HCT116 (cell line): ENCODE data around the gene GFI1. TPM values are rescaled to one million over a fixed set of nuclear protein-coding genes. Genes with fewer than 3 reads are reported as not detected.

Experiments
- ATAC-seq: fragments of 200-7000 bp; cut with Tn5 transposase; 2 replicates; pipeline ENCODE4 v1.9.1; 2020; ENCODE audit warnings: mild to moderate bottlenecking, moderate library complexity
- BruUV-seq: library from RNA; stranded (reverse); fragments of 400-500 nt; replicated peaks from 2 replicates; lab custom pipeline; 2021; lab: Mats Ljungman, UMichigan
- CTCF ChIA-PET: fragments of 300-600 bp; sonication (Branson Sonifier 250); formaldehyde crosslinking; loops from one replicate; lab custom pipeline; 2021; ENCODE audit warnings: antibody characterized with exemption; lab: Charles Lee
- POLR2A ChIA-PET: fragments of 300-600, 350-600 bp; sonication (Branson Sonifier 250); formaldehyde crosslinking; loops from one replicate; lab custom pipeline; 2021; ENCODE audit warnings: antibody characterized with exemption; lab: Charles Lee
- RAD21 ChIA-PET, 2 experiments: fragments of 300-600 bp; sonication (Branson Sonifier 250); formaldehyde crosslinking; loops; one replicate each; lab custom pipeline; 2023; ENCODE audit warnings: low total read pairs in 2 of 2; ENCODE audit not compliant: uncharacterized antibody in 2 of 2, unreplicated experiment in 2 of 2, low non-redundant PET in 1 of 2; lab: Charles Lee
- DNase-seq: peaks from one replicate; pipeline ENCODE4 v3.0.0-alpha.2; 2010; ENCODE audit warnings: low read depth, low spot score
- H2AFZ ChIP-seq: fragments of 200-600 bp; shearing (Covaris generic), sonication (generic); 2 replicates; pipeline ENCODE4 v1.6.1; 2017; ENCODE audit warnings: low read depth, mixed run types, mixed read lengths, antibody characterized with exemption, low read length; ENCODE audit not compliant: poor library complexity, severe bottlenecking
- H3K27ac ChIP-seq: 2 replicates; pipeline ENCODE4 v1.5.1; 2012; ENCODE audit warnings: low read depth, low read length
- H3K27me3 ChIP-seq: fragments of 200-600 bp; sonication (generic); 2 replicates; pipeline ENCODE4 v1.6.1; 2016; ENCODE audit warnings: mixed run types, low read length, mixed read lengths; ENCODE audit not compliant: insufficient read depth
- H3K36me3 ChIP-seq, 2 experiments: fragments of 200-500 bp in 1 of 2; fragments of 200-600 bp in 1 of 2; sonication (Bioruptor generic) in 1 of 2; sonication (generic) in 1 of 2; 2 replicates each; pipeline versions ENCODE4 v1.5.1 to v1.6.1; 2014 to 2016; ENCODE audit warnings: low read length in 2 of 2, inconsistent platforms in 1 of 2, mixed read lengths in 1 of 2, mixed run types in 1 of 2; ENCODE audit not compliant: insufficient read depth in 2 of 2, control insufficient read depth in 1 of 2
- H3K4me1 ChIP-seq, 2 experiments: fragments of 200-600 bp in 1 of 2; sonication (generic) in 1 of 2; 2 replicates each; pipeline versions ENCODE4 v1.5.1 to v1.6.1; 2012 to 2017; ENCODE audit warnings: low read length in 2 of 2, inconsistent platforms in 1 of 2, mild to moderate bottlenecking in 1 of 2, mixed read lengths in 1 of 2, mixed run types in 1 of 2, moderate library complexity in 1 of 2; ENCODE audit not compliant: insufficient read depth in 2 of 2, control insufficient read depth in 1 of 2
- H3K4me2 ChIP-seq: fragments of 200-600 bp; sonication (generic); 2 replicates; pipeline ENCODE4 v1.6.1; 2017; ENCODE audit warnings: mixed run types, low read length, mixed read lengths
- H3K4me3 ChIP-seq, 2 experiments: fragments of 200-600 bp in 1 of 2; sonication (generic) in 1 of 2; replicated peaks in 1 of 2; 2 replicates each; pipeline ENCODE4 v1.5.1; 2011 to 2016; ENCODE audit warnings: low read length in 2 of 2, control low read depth in 1 of 2, low read depth in 1 of 2, mild to moderate bottlenecking in 1 of 2, mixed read lengths in 1 of 2, mixed run types in 1 of 2
- H3K79me2 ChIP-seq: fragments of 200-600 bp; sonication (generic); 2 replicates; pipeline ENCODE4 v1.6.1; 2017; ENCODE audit warnings: mild to moderate bottlenecking, mixed run types, low read length, moderate library complexity, mixed read lengths; ENCODE audit not compliant: insufficient read depth
- H3K9ac ChIP-seq: fragments of 200-600 bp; sonication (generic); 2 replicates; pipeline ENCODE4 v1.6.1; 2016; ENCODE audit warnings: low read length, mixed read lengths
- H3K9me2 ChIP-seq: fragments of 200-600 bp; sonication (generic), shearing (Covaris generic); 2 replicates; pipeline ENCODE4 v1.6.1; 2017; ENCODE audit warnings: mixed run types, mild to moderate bottlenecking, moderate library complexity; ENCODE audit not compliant: insufficient read depth
- H3K9me3 ChIP-seq, 2 experiments: fragments of 200-500 bp in 1 of 2; fragments of 200-600 bp in 1 of 2; sonication (Bioruptor generic) in 1 of 2; sonication (generic) in 1 of 2; 2 replicates each; pipeline ENCODE4 v1.6.1; 2014 to 2017; ENCODE audit warnings: low read length in 2 of 2, mixed read lengths in 2 of 2, inconsistent platforms in 1 of 2, low read depth in 1 of 2, mild to moderate bottlenecking in 1 of 2, mixed run types in 1 of 2, moderate library complexity in 1 of 2; ENCODE audit not compliant: control insufficient read depth in 1 of 2, insufficient read depth in 1 of 2
- H4K20me1 ChIP-seq: fragments of 200-600 bp; sonication (generic), shearing (Covaris generic); 2 replicates; pipeline ENCODE4 v1.6.1; 2017; ENCODE audit warnings: mixed run types, mild to moderate bottlenecking, moderate library complexity; ENCODE audit not compliant: insufficient read depth
- ATF3 ChIP-seq: IDR thresholded peaks from 2 replicates; pipeline ENCODE4 v1.6.1; 2012
- EGR1 ChIP-seq: IDR thresholded peaks from 2 replicates; pipeline ENCODE4 v1.6.1; 2012; ENCODE audit warnings: low read depth
- EZH2 ChIP-seq: fragments of 200-600 bp; sonication (generic); IDR thresholded peaks from 2 replicates; pipeline ENCODE4 v1.6.1; 2017; ENCODE audit warnings: antibody characterized with exemption, mixed run types
- JUND ChIP-seq: IDR thresholded peaks from 2 replicates; pipeline ENCODE4 v1.6.1; 2012
- MAX ChIP-seq: IDR thresholded peaks from 2 replicates; pipeline ENCODE4 v1.6.1; 2012
- POLR2AphosphoS5 ChIP-seq: IDR thresholded peaks from 2 replicates; pipeline ENCODE4 v1.6.1; 2011; ENCODE audit warnings: mild to moderate bottlenecking, low read depth, low read length, moderate library complexity
- REST ChIP-seq: IDR thresholded peaks from 2 replicates; pipeline ENCODE4 v1.6.1; 2012; ENCODE audit warnings: low read depth
- SP1 ChIP-seq: IDR thresholded peaks from 2 replicates; pipeline ENCODE4 v1.6.1; 2012; ENCODE audit warnings: low read depth
- SRF ChIP-seq: IDR thresholded peaks from 2 replicates; pipeline ENCODE4 v1.6.1; 2012; ENCODE audit warnings: low read depth
- TCF7L2 ChIP-seq: IDR thresholded peaks from 2 replicates; pipeline ENCODE4 v1.7.0; 2011; ENCODE audit warnings: borderline replicate concordance, inconsistent platforms; ENCODE audit not compliant: insufficient read depth, insufficient read length; ENCODE audit errors: extremely low read depth
- YY1 ChIP-seq: IDR thresholded peaks from 2 replicates; pipeline ENCODE4 v1.6.1; 2011; ENCODE audit warnings: low read length, low read depth, moderate library complexity, mild to moderate bottlenecking; ENCODE audit not compliant: insufficient replicate concordance; ENCODE audit errors: extremely low read depth
- ZBTB33 ChIP-seq: IDR thresholded peaks from 2 replicates; pipeline ENCODE4 v1.6.1; 2011; ENCODE audit warnings: mild to moderate bottlenecking, low read length, moderate library complexity; ENCODE audit not compliant: insufficient replicate concordance; ENCODE audit errors: extremely low read depth
- intact Hi-C: fragments of 100-400 bp; cut with micrococcal nuclease; formaldehyde crosslinking; loops from 2 replicates; pipeline ENCODE4 v1.10.0; 2022
- total RNA-seq: library from RNA; stranded (reverse); gene quantifications from one replicate; pipeline ENCODE4 v1.2.1, GENCODE V29; 2021; ENCODE audit not compliant: unreplicated experiment

The GFI1 gene
- total RNA-seq, 1 experiment from 2014 or later, result 8.1 TPM

GRCh38 chr1:92500552-92500951 lies 13.8 kb upstream of the GFI1 start:
- CTCF ChIA-PET, result interaction anchor here (0.7 kb wide), 1 partner anchor 15 kb away, joined by 3 read pairs; no protein-coding TSS in a partner anchor
- DNase-seq, result no peak
- TF ChIP-seq POLR2AphosphoS5 (no peak), SP1 (no peak), ATF3 (no peak), EGR1 (no peak), ZBTB33 (no peak), REST (no peak), JUND (no peak), EZH2 (no peak), SRF (no peak), YY1 (no peak), MAX (no peak), TCF7L2 (no peak)
- POLR2A ChIA-PET, result no interaction called here
- H3K4me1 ChIP-seq, result no peaks in the 10 kb centered on the region
- H3K36me3 ChIP-seq, result no peaks in the 10 kb centered on the region
- H3K27ac ChIP-seq, result no peak overlapping the region
- no peaks in the 10 kb centered on the region for H4K20me1 ChIP-seq
- H3K4me3 ChIP-seq, result no peak overlapping the region
- intact Hi-C loops, result no loop called here
- H3K27me3 ChIP-seq, result no peaks in the 10 kb centered on the region
- no peak overlapping the region for H3K9ac ChIP-seq
- H3K9me3 ChIP-seq, result no peaks in the 10 kb centered on the region
- RAD21 ChIA-PET, result no interaction called here
- H2AFZ ChIP-seq, result no peak overlapping the region
- no peaks in the 10 kb centered on the region for H3K79me2 ChIP-seq
- ATAC-seq, result no peak
- BruUV-seq, result no TSS peak
- H3K4me2 ChIP-seq, result no peak overlapping the region
- no peaks in the 10 kb centered on the region for H3K9me2 ChIP-seq
